HepG2 (cell line): ENCODE results near the gene KRTAP3-2. TPM values are rescaled to one million over a fixed set of nuclear protein-coding genes. Genes with fewer than 3 reads are reported as not detected.

ENCODE experiments used
- CBFB ChIP-seq: sonication (generic); formaldehyde crosslinking; IDR thresholded peaks from 2 replicates; pipeline ENCODE4 v1.4.0; 2020; ENCODE audit warnings: missing genetic modification reagents
- ELF3 ChIP-seq: IDR thresholded peaks from 2 replicates; pipeline ENCODE4 v1.6.1; 2016; ENCODE audit warnings: missing genetic modification reagents, missing compliant biosample characterization
- FOXA3 ChIP-seq: IDR thresholded peaks from 2 replicates; pipeline ENCODE4 v1.6.1; 2016; ENCODE audit warnings: missing genetic modification reagents, missing compliant biosample characterization
- FOXP4 ChIP-seq: sonication (generic); formaldehyde crosslinking; IDR thresholded peaks from 2 replicates; pipeline ENCODE4 v1.4.0; 2020; ENCODE audit warnings: missing genetic modification reagents
- GRHL1 ChIP-seq: sonication (generic); formaldehyde crosslinking; conservative IDR thresholded peaks from 2 replicates; pipeline ENCODE4 v1.8.0; 2022; ENCODE audit warnings: missing genetic modification reagents
- KDM2A ChIP-seq: sonication (generic); formaldehyde crosslinking; IDR thresholded peaks from 2 replicates; pipeline ENCODE4 v1.4.0; 2020; ENCODE audit warnings: low read depth, missing genetic modification reagents, borderline replicate concordance
- STAG1 ChIP-seq: sonication (generic); formaldehyde crosslinking; IDR thresholded peaks from 2 replicates; pipeline ENCODE4 v1.4.0; 2020; ENCODE audit warnings: missing genetic modification reagents
- TBX3 ChIP-seq: fragments of 450-650 bp; IDR thresholded peaks from 2 replicates; pipeline ENCODE4 v1.6.1; 2017; ENCODE audit warnings: antibody characterized with exemption, mild to moderate bottlenecking, inconsistent platforms, borderline replicate concordance
- TCF7L2 ChIP-seq: IDR thresholded peaks from 2 replicates; pipeline ENCODE4 v1.6.1; 2011; ENCODE audit warnings: mild to moderate bottlenecking, low read depth, low read length, moderate library complexity
- TEAD2 ChIP-seq: sonication (generic); formaldehyde crosslinking; IDR thresholded peaks from 2 replicates; pipeline ENCODE4 v1.9.0; 2021; ENCODE audit warnings: missing genetic modification reagents
- ZNF205 ChIP-seq: IDR thresholded peaks from 2 replicates; pipeline ENCODE4 v1.6.1; 2018; ENCODE audit warnings: missing biosample characterization, missing genetic modification reagents
- ZNF326 ChIP-seq: sonication (generic); formaldehyde crosslinking; IDR thresholded peaks from 2 replicates; pipeline ENCODE4 v1.4.0; 2020; ENCODE audit warnings: missing genetic modification reagents, borderline replicate concordance
- ZNF33A ChIP-seq: sonication (generic); formaldehyde crosslinking; IDR thresholded peaks from 2 replicates; pipeline ENCODE4 v1.5.1; 2020; ENCODE audit warnings: missing genetic modification reagents, mild to moderate bottlenecking, moderate library complexity, borderline replicate concordance
- ZNF430 ChIP-seq: sonication (generic); formaldehyde crosslinking; IDR thresholded peaks from 2 replicates; pipeline ENCODE4 v1.9.0; 2021; ENCODE audit warnings: mild to moderate bottlenecking, missing genetic modification reagents
- ZNF547 ChIP-seq: sonication (generic); formaldehyde crosslinking; IDR thresholded peaks from 2 replicates; pipeline ENCODE4 v1.5.1; 2020; ENCODE audit warnings: mild to moderate bottlenecking, missing genetic modification reagents
- ZNF616 ChIP-seq: sonication (generic); formaldehyde crosslinking; IDR thresholded peaks from 2 replicates; pipeline ENCODE4 v1.5.0; 2020; ENCODE audit warnings: low read depth, mild to moderate bottlenecking, missing genetic modification reagents
- polyA plus RNA-seq, 8 experiments: library from polyadenylated mRNA; depleted of rRNA in 3 of 8; stranded (reverse) in 7 of 8; unstranded in 1 of 8; fragments of >200 nt; fragmentation: Illumina TruSeq in 4 of 8; extraction: Trizol in 4 of 8; gene quantifications; 2 replicates each; pipeline versions ENCODE4 v1.2.1 to v1.2.3, GENCODE V29; 2011 to 2016; ENCODE audit warnings: low read depth in 4 of 8, missing spikeins in 1 of 8, mixed read lengths in 1 of 8; ENCODE audit not compliant: insufficient read depth in 1 of 8
- total RNA-seq, 5 experiments: library from RNA; depleted of rRNA; stranded (reverse); fragments of >200 nt; fragmentation: Illumina TruSeq; extraction: Trizol; gene quantifications; 2 replicates each; pipeline ENCODE4 v1.2.3, GENCODE V29; 2016; ENCODE audit warnings: low read depth in 1 of 5
- TF ChIP-seq, protein P1 (sequence below): sonication (generic); formaldehyde crosslinking; IDR thresholded peaks from 2 replicates; pipeline ENCODE4 v1.8.1; 2023; ENCODE audit warnings: missing genetic modification reagents, inconsistent platforms, borderline replicate concordance
- TF ChIP-seq, protein P2 (sequence below): sonication (generic); formaldehyde crosslinking; conservative IDR thresholded peaks from 2 replicates; pipeline ENCODE4 v1.4.0; 2020; ENCODE audit warnings: mild to moderate bottlenecking, missing genetic modification reagents, moderate library complexity
- TF ChIP-seq, protein P3 (sequence below): sonication (generic); formaldehyde crosslinking; conservative IDR thresholded peaks from 2 replicates; pipeline ENCODE4 v1.8.1; 2023; ENCODE audit warnings: missing genetic modification reagents

KRTAP3-2 gene
- total and polyA plus RNA-seq, 2 of the 13 experiments (the other 11 are each of a cell fraction or from before 2014, with no cell fraction given): not detected

- TF ChIP-seq FOXP4 (CRISPR knock-in tag) (peak; percentile 97), GRHL1 (CRISPR knock-in tag) (no peak), STAG1 (peak; percentile 22; the same call in 1 of the 2 replicates), ZNF430 (CRISPR knock-in tag) (no peak; the same call in 1 of the 2 replicates), FOXA3 (CRISPR knock-in tag) (peak; percentile 100), ZNF326 (CRISPR knock-in tag) (no peak), ZNF616 (no peak), ELF3 (CRISPR knock-in tag) (peak; percentile 86), TBX3 (peak; percentile 18; the same call in 1 of the 2 replicates), KDM2A (CRISPR knock-in tag) (no peak), ZNF205 (CRISPR knock-in tag) (no peak), TEAD2 (CRISPR knock-in tag) (0 out of 2 replicates have a peak, but pooled peaks have one; percentile 68), CBFB (CRISPR knock-in tag) (peak; percentile 92), ZNF33A (CRISPR knock-in tag) (no peak), TCF7L2 (no peak), ZNF547 (CRISPR knock-in tag) (no peak)
- TF ChIP-seq, protein P1, sequence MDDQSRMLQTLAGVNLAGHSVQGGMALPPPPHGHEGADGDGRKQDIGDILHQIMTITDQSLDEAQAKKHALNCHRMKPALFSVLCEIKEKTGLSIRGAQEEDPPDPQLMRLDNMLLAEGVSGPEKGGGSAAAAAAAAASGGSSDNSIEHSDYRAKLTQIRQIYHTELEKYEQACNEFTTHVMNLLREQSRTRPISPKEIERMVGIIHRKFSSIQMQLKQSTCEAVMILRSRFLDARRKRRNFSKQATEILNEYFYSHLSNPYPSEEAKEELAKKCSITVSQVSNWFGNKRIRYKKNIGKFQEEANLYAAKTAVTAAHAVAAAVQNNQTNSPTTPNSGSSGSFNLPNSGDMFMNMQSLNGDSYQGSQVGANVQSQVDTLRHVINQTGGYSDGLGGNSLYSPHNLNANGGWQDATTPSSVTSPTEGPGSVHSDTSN (CRISPR knock-in tag): no peak
- TF ChIP-seq, protein P2, sequence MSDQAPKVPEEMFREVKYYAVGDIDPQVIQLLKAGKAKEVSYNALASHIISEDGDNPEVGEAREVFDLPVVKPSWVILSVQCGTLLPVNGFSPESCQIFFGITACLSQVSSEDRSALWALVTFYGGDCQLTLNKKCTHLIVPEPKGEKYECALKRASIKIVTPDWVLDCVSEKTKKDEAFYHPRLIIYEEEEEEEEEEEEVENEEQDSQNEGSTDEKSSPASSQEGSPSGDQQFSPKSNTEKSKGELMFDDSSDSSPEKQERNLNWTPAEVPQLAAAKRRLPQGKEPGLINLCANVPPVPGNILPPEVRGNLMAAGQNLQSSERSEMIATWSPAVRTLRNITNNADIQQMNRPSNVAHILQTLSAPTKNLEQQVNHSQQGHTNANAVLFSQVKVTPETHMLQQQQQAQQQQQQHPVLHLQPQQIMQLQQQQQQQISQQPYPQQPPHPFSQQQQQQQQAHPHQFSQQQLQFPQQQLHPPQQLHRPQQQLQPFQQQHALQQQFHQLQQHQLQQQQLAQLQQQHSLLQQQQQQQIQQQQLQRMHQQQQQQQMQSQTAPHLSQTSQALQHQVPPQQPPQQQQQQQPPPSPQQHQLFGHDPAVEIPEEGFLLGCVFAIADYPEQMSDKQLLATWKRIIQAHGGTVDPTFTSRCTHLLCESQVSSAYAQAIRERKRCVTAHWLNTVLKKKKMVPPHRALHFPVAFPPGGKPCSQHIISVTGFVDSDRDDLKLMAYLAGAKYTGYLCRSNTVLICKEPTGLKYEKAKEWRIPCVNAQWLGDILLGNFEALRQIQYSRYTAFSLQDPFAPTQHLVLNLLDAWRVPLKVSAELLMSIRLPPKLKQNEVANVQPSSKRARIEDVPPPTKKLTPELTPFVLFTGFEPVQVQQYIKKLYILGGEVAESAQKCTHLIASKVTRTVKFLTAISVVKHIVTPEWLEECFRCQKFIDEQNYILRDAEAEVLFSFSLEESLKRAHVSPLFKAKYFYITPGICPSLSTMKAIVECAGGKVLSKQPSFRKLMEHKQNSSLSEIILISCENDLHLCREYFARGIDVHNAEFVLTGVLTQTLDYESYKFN (CRISPR knock-in tag): peak; percentile 86
- TF ChIP-seq, protein P3, sequence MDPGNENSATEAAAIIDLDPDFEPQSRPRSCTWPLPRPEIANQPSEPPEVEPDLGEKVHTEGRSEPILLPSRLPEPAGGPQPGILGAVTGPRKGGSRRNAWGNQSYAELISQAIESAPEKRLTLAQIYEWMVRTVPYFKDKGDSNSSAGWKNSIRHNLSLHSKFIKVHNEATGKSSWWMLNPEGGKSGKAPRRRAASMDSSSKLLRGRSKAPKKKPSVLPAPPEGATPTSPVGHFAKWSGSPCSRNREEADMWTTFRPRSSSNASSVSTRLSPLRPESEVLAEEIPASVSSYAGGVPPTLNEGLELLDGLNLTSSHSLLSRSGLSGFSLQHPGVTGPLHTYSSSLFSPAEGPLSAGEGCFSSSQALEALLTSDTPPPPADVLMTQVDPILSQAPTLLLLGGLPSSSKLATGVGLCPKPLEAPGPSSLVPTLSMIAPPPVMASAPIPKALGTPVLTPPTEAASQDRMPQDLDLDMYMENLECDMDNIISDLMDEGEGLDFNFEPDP: no peak
Measured at GRCh38 chr17:40958086-40958953, 41.4 kb downstream of the KRTAP3-2 start (continued).
